Astrocyte (in vitro differentiated cells and primary cell): ENCODE results near the gene CSF1R.

Source experiments
- CTCF ChIP-seq: IDR thresholded peaks from 2 replicates; pipeline ENCODE4 v1.5.1; 2011; ENCODE audit warnings: low read depth, mild to moderate bottlenecking, inconsistent platforms, low read length, moderate library complexity; ENCODE audit not compliant: insufficient read depth
- EZH2 ChIP-seq: IDR thresholded peaks from 2 replicates; pipeline ENCODE4 v1.6.1; 2012; ENCODE audit warnings: mild to moderate bottlenecking, low read length, inconsistent platforms; ENCODE audit not compliant: insufficient read depth

DNA sequence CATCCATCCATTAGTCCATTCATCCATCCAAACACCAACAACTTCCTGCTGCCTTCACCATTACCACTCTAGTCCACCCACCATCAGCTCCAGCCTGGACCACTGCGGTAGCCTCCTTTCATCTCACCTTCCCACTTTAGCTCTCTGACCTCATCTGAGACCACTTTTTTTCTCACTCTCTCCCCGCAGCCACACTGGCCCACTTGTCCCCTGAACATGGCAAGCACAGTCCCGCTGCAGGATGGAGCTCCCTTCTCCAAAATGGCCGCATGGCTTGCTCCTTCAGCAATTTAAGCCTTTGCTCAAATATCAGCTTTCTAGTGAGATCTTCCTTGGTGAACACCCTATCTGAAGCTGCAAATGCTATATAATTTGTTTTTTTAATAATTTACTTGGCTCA lies 11.1 kb downstream of the CSF1R start:
- no peak for TF ChIP-seq CTCF
- TF ChIP-seq EZH2: no peak
